GM12878 (cell line): Measurements from ENCODE around the gene EIF2D. TPM values are rescaled to one million over a fixed set of nuclear protein-coding genes. Genes with fewer than 3 reads are reported as not detected.

ENCODE experiments used
- ATAC-seq: fragments of 200-7000 bp; cut with Tn5 transposase; 3 replicates; pipeline ENCODE4 v1.9.1; 2020; ENCODE audit warnings: mild to moderate bottlenecking, moderate library complexity
- BruUV-seq: library from RNA; stranded (reverse); fragments of 400-500 nt; replicated peaks from 2 replicates; lab custom pipeline; 2021; lab: Mats Ljungman, UMichigan
- CTCF ChIA-PET: fragments of 300-600 bp; sonication (Branson Sonifier 250); formaldehyde crosslinking; extraction: SDS; loops from one replicate; lab custom pipeline; 2021; ENCODE audit warnings: inconsistent platforms; lab: Yijun Ruan, JAX
- POLR2A ChIA-PET: fragments of 350-600 bp; formaldehyde crosslinking; extraction: SDS; loops from one replicate; lab custom pipeline; 2021; ENCODE audit warnings: inconsistent platforms; lab: Charles Lee
- RAD21 ChIA-PET: fragments of 300-600 bp; sonication (Branson Sonifier 250); formaldehyde crosslinking; loops from one replicate; lab custom pipeline; 2023; ENCODE audit warnings: antibody characterized with exemption; ENCODE audit not compliant: unreplicated experiment; lab: Charles Lee
- SMC1A ChIA-PET: fragments of 300-600 bp; sonication (Branson Sonifier 250); formaldehyde crosslinking; loops from one replicate; lab custom pipeline; 2023; ENCODE audit not compliant: unreplicated experiment, uncharacterized antibody; lab: Charles Lee
- DNase-seq: peaks from one replicate; pipeline ENCODE4 v3.0.0-alpha.2; 2011; ENCODE audit warnings: low read depth, low spot score
- FAIRE-seq: peaks from 3 replicates; lab custom pipeline; 2011; peaks lifted over from hg19 to GRCh38; lab: Jason Lieb, UNC
- H2AFZ ChIP-seq: 2 replicates; pipeline ENCODE4 v1.6.0; 2011; ENCODE audit warnings: low read depth, low read length, control low read depth; ENCODE audit not compliant: control insufficient read depth
- H3K27ac ChIP-seq: 2 replicates; pipeline ENCODE4 v1.5.1; 2011; ENCODE audit warnings: control low read depth; ENCODE audit not compliant: control insufficient read depth, insufficient read depth
- H3K27me3 ChIP-seq, 2 experiments: replicated peaks in 1 of 2; 2 replicates each; pipeline versions ENCODE4 v1.6.0 to v1.6.1; 2011; ENCODE audit warnings: low read length in 1 of 2; ENCODE audit not compliant: control insufficient read depth in 2 of 2, insufficient read depth in 2 of 2
- H3K36me3 ChIP-seq, 2 experiments: 2 replicates each; pipeline ENCODE4 v1.5.1; 2011; ENCODE audit warnings: low read length in 1 of 2; ENCODE audit not compliant: control insufficient read depth in 2 of 2, insufficient read depth in 2 of 2
- H3K4me1 ChIP-seq: 2 replicates; pipeline ENCODE4 v1.6.1; 2011; ENCODE audit warnings: mild to moderate bottlenecking, low read length, moderate library complexity, mixed read lengths; ENCODE audit not compliant: control insufficient read depth, insufficient read depth
- H3K4me2 ChIP-seq: 2 replicates; pipeline ENCODE4 v1.6.0; 2011; ENCODE audit warnings: control low read depth; ENCODE audit not compliant: control insufficient read depth, insufficient read depth
- H3K4me3 ChIP-seq: fragments of 200-600 bp; sonication (generic); 2 replicates; pipeline ENCODE4 v1.5.1; 2016
- H3K79me2 ChIP-seq: 2 replicates; pipeline ENCODE4 v1.6.0; 2011; ENCODE audit warnings: low read length; ENCODE audit not compliant: control insufficient read depth, insufficient read depth
- H3K9ac ChIP-seq: 2 replicates; pipeline ENCODE4 v1.8.0; 2011; ENCODE audit warnings: low read length, control low read depth, mixed read lengths; ENCODE audit not compliant: control insufficient read depth, insufficient read depth
- H3K9me3 ChIP-seq: replicated peaks from 3 replicates; pipeline ENCODE4 v1.5.1; 2011; ENCODE audit warnings: mild to moderate bottlenecking, low read length; ENCODE audit not compliant: control insufficient read depth, insufficient read depth
- H4K20me1 ChIP-seq: 2 replicates; pipeline ENCODE4 v1.6.0; 2011; ENCODE audit not compliant: control insufficient read depth, insufficient read depth
- POLR2A ChIP-seq: IDR thresholded peaks from 2 replicates; pipeline ENCODE4 v1.6.1; 2011; ENCODE audit warnings: low read depth, mild to moderate bottlenecking, low read length
- POU2F2 ChIP-seq: IDR thresholded peaks from 3 replicates; pipeline ENCODE4 v1.6.1; 2011; ENCODE audit warnings: low read depth, mild to moderate bottlenecking, low read length, borderline replicate concordance
- WGBS: methylation state at CpG from one replicate; pipeline ENCODE4 v1.1.6; 2016; ENCODE audit warnings: low lambda C conversion rate; ENCODE audit not compliant: insufficient replicate concordance, insufficient coverage; ENCODE audit errors: missing lambda C conversion rate; 5-methylcytosine and 5-hydroxymethylcytosine counted together
- in situ Hi-C: fragments of 300-500 bp; cut with MboI; formaldehyde crosslinking; loops from 9 replicates; pipeline ENCODE4 v1.14.3; 2018; ENCODE audit warnings: mixed read lengths
- intact Hi-C: fragments of 100-400 bp; cut with micrococcal nuclease; formaldehyde crosslinking; loops from one replicate; pipeline ENCODE4 v1.14.2; 2022; ENCODE audit not compliant: unreplicated experiment
- polyA plus RNA-seq, 11 experiments: library from polyadenylated mRNA; depleted of rRNA in 4 of 11; unstranded in 6 of 11; stranded (reverse) in 5 of 11; fragments of >200 nt; fragmentation: Nextera tagmentation in 4 of 11; fragmentation: Illumina TruSeq in 1 of 11; extraction: Ambion mirVana in 4 of 11; extraction: Trizol in 1 of 11; gene quantifications; 1 replicate in 1 of 11; 2 replicates in 10 of 11; pipeline versions ENCODE4 v1.2.1 to v1.2.3, GENCODE V29; 2011 to 2016; ENCODE audit warnings: inconsistent platforms in 2 of 11, missing spikeins in 2 of 11, low read depth in 1 of 11
- total RNA-seq, 4 experiments: library from RNA; depleted of rRNA in 3 of 4; stranded (reverse); fragments of >200 nt in 3 of 4; fragmentation: Illumina TruSeq in 1 of 4; extraction: Trizol in 1 of 4; gene quantifications; 2 replicates each; pipeline versions ENCODE4 v1.2.1 to v1.2.3, GENCODE V29; 2013 to 2021
- TF ChIP-seq, protein P1 (sequence below): fragments of 450-650 bp; IDR thresholded peaks from 2 replicates; pipeline ENCODE4 v1.6.1; 2018; ENCODE audit warnings: mild to moderate bottlenecking, low read depth, moderate library complexity; ENCODE audit not compliant: partially characterized antibody
- TF ChIP-seq, protein P2 (sequence below): fragments of 450-650 bp; IDR thresholded peaks from 2 replicates; pipeline ENCODE4 v1.6.1; 2017; ENCODE audit warnings: low read depth, mild to moderate bottlenecking, moderate library complexity
- TF ChIP-seq, protein P3 (sequence below): fragments of 450-650 bp; IDR thresholded peaks from 2 replicates; pipeline ENCODE4 v1.6.1; 2014; ENCODE audit warnings: mild to moderate bottlenecking

Gene EIF2D
- total and polyA plus RNA-seq, 10 of the 15 experiments (the other 5 are each of a cell fraction or from before 2014, with no cell fraction given): 65.2 to 133 (median 79.0) TPM

DNA sequence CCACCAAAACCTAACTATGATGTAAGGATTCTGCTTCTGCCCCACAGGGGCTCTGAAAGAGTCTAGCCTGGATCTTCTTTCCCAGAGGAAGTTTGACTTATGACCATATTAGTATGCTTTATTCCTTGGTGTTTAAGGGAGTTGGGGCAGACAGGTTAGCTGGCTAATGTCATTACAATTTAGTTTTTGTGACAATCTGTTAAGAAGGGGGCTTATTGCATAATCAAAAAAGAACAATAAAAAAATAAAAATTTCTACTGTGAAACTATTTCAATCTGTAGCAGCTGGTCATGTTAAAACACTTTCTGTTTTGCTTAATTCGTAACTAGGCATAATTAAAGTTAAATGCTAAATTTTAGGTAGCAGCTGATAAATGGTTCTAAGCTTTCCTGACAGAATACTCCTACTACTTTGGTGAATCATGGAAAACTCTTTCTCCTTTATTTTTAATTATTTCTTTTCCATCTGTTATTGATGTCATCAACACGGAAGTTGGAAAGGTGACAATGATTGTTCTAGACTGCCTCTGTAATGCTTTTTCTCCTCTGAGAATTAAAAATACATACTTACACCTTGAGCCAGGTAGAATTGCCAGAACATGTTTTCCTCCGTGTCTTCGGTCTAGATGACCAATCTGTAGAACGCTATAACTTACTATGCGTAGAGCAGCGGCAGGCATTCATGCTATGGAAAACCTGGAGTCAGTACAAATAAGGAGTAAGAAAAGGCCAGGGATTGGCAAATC lies 41.6 kb upstream of the EIF2D start:
- no peak for FAIRE-seq
- ATAC-seq: no peak
- no peak overlapping the region for H3K9ac ChIP-seq
- H3K79me2 ChIP-seq: no peaks in the 10 kb centered on the region
- ChIA-PET CTCF (interaction anchor here (1.6 to 28.3 kb wide), 5 partner anchors 10 to 192 kb away, joined by 3 to 1150 read pairs (median 10); partner anchors contain the start of gene DYRK3), SMC1A (interaction anchor here (0.7 to 4.7 kb wide), 7 partner anchors 10 to 297 kb away, joined by 3 to 35 read pairs (median 3); no protein-coding TSS in a partner anchor), RAD21 (interaction anchor here (0.8 to 1.1 kb wide), 3 partner anchors 9 to 13 kb away, joined by 3 to 4 read pairs (median 4); no protein-coding TSS in a partner anchor)
- no TSS peak for BruUV-seq
- no peak overlapping the region for H3K4me2 ChIP-seq
- no peaks in the 10 kb centered on the region for H3K27me3 ChIP-seq
- no peak for DNase-seq
- H3K4me3 ChIP-seq: no peak overlapping the region
- H2AFZ ChIP-seq: no peak overlapping the region
- TF ChIP-seq, protein P1, sequence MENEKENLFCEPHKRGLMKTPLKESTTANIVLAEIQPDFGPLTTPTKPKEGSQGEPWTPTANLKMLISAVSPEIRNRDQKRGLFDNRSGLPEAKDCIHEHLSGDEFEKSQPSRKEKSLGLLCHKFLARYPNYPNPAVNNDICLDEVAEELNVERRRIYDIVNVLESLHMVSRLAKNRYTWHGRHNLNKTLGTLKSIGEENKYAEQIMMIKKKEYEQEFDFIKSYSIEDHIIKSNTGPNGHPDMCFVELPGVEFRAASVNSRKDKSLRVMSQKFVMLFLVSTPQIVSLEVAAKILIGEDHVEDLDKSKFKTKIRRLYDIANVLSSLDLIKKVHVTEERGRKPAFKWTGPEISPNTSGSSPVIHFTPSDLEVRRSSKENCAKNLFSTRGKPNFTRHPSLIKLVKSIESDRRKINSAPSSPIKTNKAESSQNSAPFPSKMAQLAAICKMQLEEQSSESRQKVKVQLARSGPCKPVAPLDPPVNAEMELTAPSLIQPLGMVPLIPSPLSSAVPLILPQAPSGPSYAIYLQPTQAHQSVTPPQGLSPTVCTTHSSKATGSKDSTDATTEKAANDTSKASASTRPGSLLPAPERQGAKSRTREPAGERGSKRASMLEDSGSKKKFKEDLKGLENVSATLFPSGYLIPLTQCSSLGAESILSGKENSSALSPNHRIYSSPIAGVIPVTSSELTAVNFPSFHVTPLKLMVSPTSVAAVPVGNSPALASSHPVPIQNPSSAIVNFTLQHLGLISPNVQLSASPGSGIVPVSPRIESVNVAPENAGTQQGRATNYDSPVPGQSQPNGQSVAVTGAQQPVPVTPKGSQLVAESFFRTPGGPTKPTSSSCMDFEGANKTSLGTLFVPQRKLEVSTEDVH: no peak
- TF ChIP-seq, protein P2, sequence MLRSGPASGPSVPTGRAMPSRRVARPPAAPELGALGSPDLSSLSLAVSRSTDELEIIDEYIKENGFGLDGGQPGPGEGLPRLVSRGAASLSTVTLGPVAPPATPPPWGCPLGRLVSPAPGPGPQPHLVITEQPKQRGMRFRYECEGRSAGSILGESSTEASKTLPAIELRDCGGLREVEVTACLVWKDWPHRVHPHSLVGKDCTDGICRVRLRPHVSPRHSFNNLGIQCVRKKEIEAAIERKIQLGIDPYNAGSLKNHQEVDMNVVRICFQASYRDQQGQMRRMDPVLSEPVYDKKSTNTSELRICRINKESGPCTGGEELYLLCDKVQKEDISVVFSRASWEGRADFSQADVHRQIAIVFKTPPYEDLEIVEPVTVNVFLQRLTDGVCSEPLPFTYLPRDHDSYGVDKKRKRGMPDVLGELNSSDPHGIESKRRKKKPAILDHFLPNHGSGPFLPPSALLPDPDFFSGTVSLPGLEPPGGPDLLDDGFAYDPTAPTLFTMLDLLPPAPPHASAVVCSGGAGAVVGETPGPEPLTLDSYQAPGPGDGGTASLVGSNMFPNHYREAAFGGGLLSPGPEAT: no peak
- TF ChIP-seq POU2F2: no peak
- TF ChIP-seq POLR2A: no peak
- TF ChIP-seq, protein P3, sequence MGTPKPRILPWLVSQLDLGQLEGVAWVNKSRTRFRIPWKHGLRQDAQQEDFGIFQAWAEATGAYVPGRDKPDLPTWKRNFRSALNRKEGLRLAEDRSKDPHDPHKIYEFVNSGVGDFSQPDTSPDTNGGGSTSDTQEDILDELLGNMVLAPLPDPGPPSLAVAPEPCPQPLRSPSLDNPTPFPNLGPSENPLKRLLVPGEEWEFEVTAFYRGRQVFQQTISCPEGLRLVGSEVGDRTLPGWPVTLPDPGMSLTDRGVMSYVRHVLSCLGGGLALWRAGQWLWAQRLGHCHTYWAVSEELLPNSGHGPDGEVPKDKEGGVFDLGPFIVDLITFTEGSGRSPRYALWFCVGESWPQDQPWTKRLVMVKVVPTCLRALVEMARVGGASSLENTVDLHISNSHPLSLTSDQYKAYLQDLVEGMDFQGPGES: no peak
- TF ChIP-seq, all 136 proteins: peak for 0
- peaks cover 0 to 13% of the 10 kb centered on the region in 2 experiments; a peak in 2 of 4 replicates for H3K36me3 ChIP-seq
- no peaks in the 10 kb centered on the region for H4K20me1 ChIP-seq
- H3K9me3 ChIP-seq: no peaks in the 10 kb centered on the region
- H3K4me1 ChIP-seq: peaks cover 6% of the 10 kb centered on the region
- H3K27ac ChIP-seq: no peak overlapping the region
- intact Hi-C loops (no loop called here), in situ Hi-C loops (no loop called here)
- WGBS: 95% methylated on average over 7 of the region's 7 CpGs
- POLR2A ChIA-PET: interaction anchor here (1.1 kb wide), 1 partner anchor 10 kb away, joined by 3 read pairs; no protein-coding TSS in a partner anchor
